Activated CD4-positive, alpha-beta memory T cell treated with anti-CD3 and anti-CD28 coated beads, Interleukin-2, amount 10 ng/mL, durations not matched to agents 7 days and 5 days (primary cell): ENCODE measurements around the gene DCAF7. TPM values are rescaled to one million over a fixed set of nuclear protein-coding genes. Genes with fewer than 3 reads are reported as not detected.

Experiments used
- CTCF ChIA-PET: fragments of 350-600 bp; sonication (Branson Sonifier 250); formaldehyde crosslinking; loops from one replicate; lab custom pipeline; 2021; ENCODE audit warnings: antibody characterized with exemption, inconsistent platforms; lab: Charles Lee
- POLR2A ChIA-PET: fragments of 350-600 bp; sonication (Branson Sonifier 250); formaldehyde crosslinking; loops from one replicate; lab custom pipeline; 2021; ENCODE audit warnings: antibody characterized with exemption; lab: Charles Lee
- DNase-seq: peaks from one replicate; pipeline ENCODE4 v3.0.0-alpha.2; 2020
- H3K27ac Mint-ChIP-seq: one replicate; pipeline ENCODE4 v1.8.0; 2021; ENCODE audit warnings: mild to moderate bottlenecking, mixed read lengths
- H3K27me3 Mint-ChIP-seq: one replicate; pipeline ENCODE4 v1.8.0; 2021; ENCODE audit warnings: mixed read lengths
- H3K36me3 Mint-ChIP-seq: one replicate; pipeline ENCODE4 v1.8.0; 2021; ENCODE audit warnings: low read depth, mixed read lengths
- H3K4me1 Mint-ChIP-seq: one replicate; pipeline ENCODE4 v1.8.0; 2021; ENCODE audit warnings: mixed read lengths
- H3K4me3 Mint-ChIP-seq: one replicate; pipeline ENCODE4 v1.8.0; 2021; ENCODE audit warnings: mild to moderate bottlenecking, mixed read lengths
- H3K9me3 Mint-ChIP-seq: one replicate; pipeline ENCODE4 v1.8.0; 2021; ENCODE audit warnings: mixed read lengths
- total RNA-seq, 2 experiments: library from RNA; stranded (reverse); gene quantifications; one replicate each; pipeline ENCODE4 v1.2.3, GENCODE V29; 2021

Gene DCAF7
- total RNA-seq, 2 experiments from 2014 or later = 138 to 139 TPM

- ChIA-PET CTCF (no interaction called here), POLR2A (no interaction called here)
- Mint-ChIP-seq H3K36me3 (no peaks in the 10 kb centered on the region), H3K27me3 (no peaks in the 10 kb centered on the region), H3K4me1 (no peaks in the 10 kb centered on the region), H3K27ac (no peak overlapping the region), H3K9me3 (no peaks in the 10 kb centered on the region), H3K4me3 (no peak overlapping the region)
- no peak for DNase-seq
These were observed 19.7 kb upstream of the DCAF7 start for GRCh38 chr17:63530557-63531021.

DNA sequence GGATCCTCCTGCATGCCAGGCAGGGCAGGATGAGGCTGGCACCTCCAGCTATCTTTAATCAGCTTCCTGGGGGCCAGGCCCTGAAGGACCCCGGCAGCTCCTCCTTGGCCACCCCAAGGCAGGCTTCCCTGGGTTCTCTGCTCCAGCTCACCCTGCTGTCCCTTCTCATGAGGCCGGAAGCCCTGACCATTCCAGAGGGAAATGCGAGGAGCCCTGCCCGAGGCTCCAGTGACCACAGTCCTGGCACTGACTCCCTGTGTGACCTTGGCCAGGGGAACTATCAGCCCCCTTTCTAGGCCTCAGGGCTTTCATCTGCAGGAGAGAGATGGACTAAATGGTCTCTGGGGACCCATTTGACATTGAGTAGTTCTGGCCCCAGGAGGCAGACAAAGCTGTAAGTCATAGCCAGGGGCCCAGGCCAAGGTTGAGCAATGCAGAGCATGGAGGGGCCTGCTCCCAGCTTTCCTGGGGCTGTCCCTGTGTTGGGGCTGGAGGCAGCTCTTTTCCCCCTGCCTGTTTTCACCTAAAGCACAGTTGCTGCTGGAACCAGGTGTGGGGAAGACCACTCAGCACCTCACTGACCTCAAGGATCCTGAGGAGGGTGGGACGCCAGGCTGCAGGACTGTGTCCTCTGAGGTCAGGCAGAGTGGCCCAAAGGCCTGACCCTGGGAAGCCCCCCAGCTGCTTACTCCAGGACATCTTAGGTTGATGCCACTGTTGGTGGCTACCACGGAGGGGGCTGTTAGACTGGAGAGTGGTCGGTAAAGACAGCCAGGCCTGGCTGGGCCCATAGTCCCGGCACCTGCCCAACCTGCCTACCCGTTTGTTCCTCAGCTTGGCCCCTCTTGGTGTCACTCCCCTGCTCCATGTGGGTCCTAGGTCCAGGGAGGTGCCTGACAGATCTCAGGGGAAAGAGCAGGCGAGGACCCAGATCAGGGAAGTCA is 19.0 kb upstream of the DCAF7 start:
- H3K36me3 Mint-ChIP-seq = no peaks in the 10 kb centered on the region
- H3K4me3 Mint-ChIP-seq = no peak overlapping the region
- DNase-seq = no peak
- H3K27me3 Mint-ChIP-seq = peaks cover 3% of the 10 kb centered on the region
- no peak overlapping the region for H3K27ac Mint-ChIP-seq
- H3K4me1 Mint-ChIP-seq = no peaks in the 10 kb centered on the region
- ChIA-PET CTCF (no interaction called here), POLR2A (no interaction called here)
- no peaks in the 10 kb centered on the region for H3K9me3 Mint-ChIP-seq

GRCh38 chr17:63533433-63534077 is 16.7 kb upstream of the DCAF7 start:
- no peak for DNase-seq
- ChIA-PET CTCF (interaction anchor here (0.6 kb wide), 1 partner anchor 85 kb away, joined by 3 read pairs; no protein-coding TSS in a partner anchor), POLR2A (no interaction called here)
- H3K27ac Mint-ChIP-seq = no peak overlapping the region
- peaks cover 2% of the 10 kb centered on the region for H3K4me1 Mint-ChIP-seq
- H3K27me3 Mint-ChIP-seq = peaks cover 15% of the 10 kb centered on the region
- no peaks in the 10 kb centered on the region for H3K36me3 Mint-ChIP-seq
- H3K9me3 Mint-ChIP-seq = no peaks in the 10 kb centered on the region
- H3K4me3 Mint-ChIP-seq = no peak overlapping the region

DNA sequence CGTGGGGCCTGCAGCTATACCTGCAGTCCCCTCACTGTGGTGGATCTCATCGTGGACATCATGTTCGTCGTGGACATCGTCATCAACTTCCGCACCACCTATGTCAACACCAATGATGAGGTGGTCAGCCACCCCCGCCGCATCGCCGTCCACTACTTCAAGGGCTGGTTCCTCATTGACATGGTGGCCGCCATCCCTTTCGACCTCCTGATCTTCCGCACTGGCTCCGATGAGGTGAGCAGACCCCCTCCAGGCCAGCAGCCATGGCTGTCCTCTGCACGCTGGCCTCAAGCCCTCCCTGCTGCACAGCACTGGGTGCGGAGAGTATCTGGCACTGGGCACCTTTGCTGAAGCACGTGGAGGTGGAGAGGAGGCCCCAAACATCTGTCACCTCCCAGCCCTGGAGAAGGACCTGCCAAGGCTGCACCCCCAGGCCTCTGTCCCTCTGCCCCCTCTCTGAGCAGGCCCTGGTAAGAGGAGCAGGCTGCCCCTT is 16.2 kb upstream of the DCAF7 start:
- Mint-ChIP-seq H3K27ac (no peak overlapping the region), H3K9me3 (no peaks in the 10 kb centered on the region), H3K4me3 (no peak overlapping the region), H3K36me3 (no peaks in the 10 kb centered on the region), H3K4me1 (peaks cover 2% of the 10 kb centered on the region), H3K27me3 (peaks cover 21% of the 10 kb centered on the region)
- ChIA-PET CTCF (no interaction called here), POLR2A (no interaction called here)
- DNase-seq = no peak

- no peak overlapping the region for H3K27ac Mint-ChIP-seq
- peaks cover 4% of the 10 kb centered on the region for H3K4me1 Mint-ChIP-seq
- CTCF ChIA-PET = no interaction called here
- H3K36me3 Mint-ChIP-seq = no peaks in the 10 kb centered on the region
- H3K4me3 Mint-ChIP-seq = no peak overlapping the region
- H3K27me3 Mint-ChIP-seq = peaks cover 29% of the 10 kb centered on the region
- POLR2A ChIA-PET = no interaction called here
- no peak for DNase-seq
- H3K9me3 Mint-ChIP-seq = no peaks in the 10 kb centered on the region
These were observed 15.3 kb upstream of the DCAF7 start for GRCh38 chr17:63534816-63535455.

GRCh38 chr17:63535640-63536039 is 14.6 kb upstream of the DCAF7 start:
- Mint-ChIP-seq H3K27ac (no peak overlapping the region), H3K4me1 (peaks cover 4% of the 10 kb centered on the region), H3K27me3 (peaks cover 32% of the 10 kb centered on the region), H3K9me3 (no peaks in the 10 kb centered on the region), H3K36me3 (no peaks in the 10 kb centered on the region), H3K4me3 (no peak overlapping the region)
- ChIA-PET POLR2A (no interaction called here), CTCF (no interaction called here)
- no peak for DNase-seq

- H3K9me3 Mint-ChIP-seq = no peaks in the 10 kb centered on the region
- DNase-seq = no peak
- no peaks in the 10 kb centered on the region for H3K36me3 Mint-ChIP-seq
- ChIA-PET POLR2A (interaction anchor here (1.1 to 2.3 kb wide), 2 partner anchors 12 to 14 kb away, joined by 3 to 7 read pairs; no protein-coding TSS in a partner anchor), CTCF (interaction anchor here (1.7 kb wide), 1 partner anchor 111 kb away, joined by 3 read pairs; no protein-coding TSS in a partner anchor)
- peaks cover 32% of the 10 kb centered on the region for H3K27me3 Mint-ChIP-seq
- H3K27ac Mint-ChIP-seq = no peak overlapping the region
- H3K4me1 Mint-ChIP-seq = peaks cover 4% of the 10 kb centered on the region
- H3K4me3 Mint-ChIP-seq = no peak overlapping the region
These were observed 13.3 kb upstream of the DCAF7 start for GRCh38 chr17:63537001-63537400.

- Mint-ChIP-seq H3K9me3 (no peaks in the 10 kb centered on the region), H3K4me1 (peaks cover 4% of the 10 kb centered on the region), H3K4me3 (no peak overlapping the region), H3K36me3 (no peaks in the 10 kb centered on the region), H3K27ac (no peak overlapping the region), H3K27me3 (peaks cover 32% of the 10 kb centered on the region)
- DNase-seq = no peak
- ChIA-PET POLR2A (interaction anchor here (1.1 to 2.3 kb wide), 2 partner anchors 11 to 13 kb away, joined by 3 to 7 read pairs; no protein-coding TSS in a partner anchor), CTCF (no interaction called here)
These were observed 12.1 kb upstream of the DCAF7 start for GRCh38 chr17:63537991-63538692.

DNA sequence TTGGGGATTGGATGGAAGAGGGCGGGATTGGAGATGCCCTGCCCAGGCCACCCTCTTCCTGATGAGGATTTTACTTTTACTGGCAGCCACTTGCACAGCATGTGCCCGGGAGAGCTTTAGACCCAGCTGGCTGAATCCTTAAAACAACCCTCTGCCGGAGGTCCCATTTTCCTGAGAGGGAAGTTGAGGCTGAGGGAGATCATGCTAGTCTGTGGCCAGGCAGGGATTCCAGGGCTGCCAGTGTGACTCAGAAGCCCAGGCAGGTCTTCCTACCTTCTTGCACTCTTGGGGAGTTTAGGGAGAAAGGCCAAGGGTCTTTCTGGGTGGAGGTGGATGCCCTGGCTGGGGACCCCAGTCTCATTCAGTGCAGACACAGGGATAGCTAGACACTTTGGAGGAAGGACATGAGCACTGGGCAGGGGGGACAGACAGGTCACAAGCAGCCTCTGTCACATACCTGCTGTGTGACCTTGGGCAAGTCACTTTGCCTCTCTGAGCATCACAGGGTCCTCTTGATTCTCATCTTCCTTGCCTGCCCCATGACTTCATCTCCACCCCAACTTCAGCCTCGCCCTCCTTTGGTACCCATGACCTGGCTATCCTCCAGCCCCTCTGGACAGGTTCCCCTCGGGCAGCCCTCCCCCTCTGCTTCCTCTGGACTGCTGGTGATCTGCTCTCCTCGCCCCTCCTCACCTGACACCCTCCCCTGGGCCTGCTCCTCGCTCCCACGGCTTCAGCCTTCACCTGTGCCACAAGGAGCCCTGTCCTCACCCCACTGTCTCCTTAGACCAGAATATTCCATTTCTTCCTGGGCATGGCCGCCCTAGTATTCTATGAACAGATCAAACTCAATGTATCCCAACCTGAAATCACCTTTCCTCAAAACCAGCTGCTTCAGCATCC is 11.3 kb upstream of the DCAF7 start:
- ChIA-PET POLR2A (interaction anchor here (2.3 kb wide), 1 partner anchor 12 kb away, joined by 7 read pairs; no protein-coding TSS in a partner anchor), CTCF (no interaction called here)
- Mint-ChIP-seq H3K9me3 (no peaks in the 10 kb centered on the region), H3K4me3 (no peak overlapping the region), H3K27ac (no peak overlapping the region), H3K4me1 (peaks cover 4% of the 10 kb centered on the region), H3K36me3 (no peaks in the 10 kb centered on the region), H3K27me3 (peaks cover 32% of the 10 kb centered on the region)
- no peak for DNase-seq

- Mint-ChIP-seq H3K36me3 (no peaks in the 10 kb centered on the region), H3K27me3 (peaks cover 32% of the 10 kb centered on the region), H3K4me3 (no peak overlapping the region), H3K9me3 (no peaks in the 10 kb centered on the region), H3K4me1 (peaks cover 4% of the 10 kb centered on the region), H3K27ac (no peak overlapping the region)
- ChIA-PET CTCF (no interaction called here), POLR2A (no interaction called here)
- no peak for DNase-seq
These were observed 9.7 kb upstream of the DCAF7 start for GRCh38 chr17:63540590-63540989.

DNA sequence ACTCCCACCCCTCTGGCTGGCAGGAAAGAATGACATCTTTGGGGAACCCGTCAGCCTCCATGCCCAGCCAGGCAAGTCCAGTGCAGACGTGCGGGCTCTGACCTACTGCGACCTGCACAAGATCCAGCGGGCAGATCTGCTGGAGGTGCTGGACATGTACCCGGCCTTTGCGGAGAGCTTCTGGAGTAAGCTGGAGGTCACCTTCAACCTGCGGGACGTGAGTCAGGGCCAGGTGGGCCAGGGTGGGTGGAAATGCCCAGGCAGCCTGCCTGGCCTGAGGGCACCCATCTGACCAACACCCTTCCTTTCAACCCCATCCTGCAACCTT is 8.1 kb upstream of the DCAF7 start:
- H3K4me3 Mint-ChIP-seq = no peak overlapping the region
- H3K9me3 Mint-ChIP-seq = no peaks in the 10 kb centered on the region
- peaks cover 27% of the 10 kb centered on the region for H3K27me3 Mint-ChIP-seq
- POLR2A ChIA-PET = interaction anchor here (0.7 kb wide), 1 partner anchor 9 kb away, joined by 3 read pairs; the partner anchor contains the start of gene DCAF7
- H3K4me1 Mint-ChIP-seq = peaks cover 4% of the 10 kb centered on the region
- CTCF ChIA-PET = interaction anchor here (1.2 kb wide), 1 partner anchor 9 kb away, joined by 3 read pairs; no protein-coding TSS in a partner anchor
- H3K27ac Mint-ChIP-seq = no peak overlapping the region
- DNase-seq = no peak
- H3K36me3 Mint-ChIP-seq = no peaks in the 10 kb centered on the region
